ENCODE results near the gene GORAB.

The GORAB gene

GRCh38 chr1:170598618-170599017 is 66.7 kb downstream of the GORAB start:
- no peak for TF ChIP-seq CTCF (IDR thresholded peaks at IDR 0.05; ENCODE audit: borderline replicate concordance, insufficient read depth, low read depth, low read length)
- no peak overlapping the region for H3K4me3 ChIP-seq (ENCODE audit: low read depth, low read length)

DNA sequence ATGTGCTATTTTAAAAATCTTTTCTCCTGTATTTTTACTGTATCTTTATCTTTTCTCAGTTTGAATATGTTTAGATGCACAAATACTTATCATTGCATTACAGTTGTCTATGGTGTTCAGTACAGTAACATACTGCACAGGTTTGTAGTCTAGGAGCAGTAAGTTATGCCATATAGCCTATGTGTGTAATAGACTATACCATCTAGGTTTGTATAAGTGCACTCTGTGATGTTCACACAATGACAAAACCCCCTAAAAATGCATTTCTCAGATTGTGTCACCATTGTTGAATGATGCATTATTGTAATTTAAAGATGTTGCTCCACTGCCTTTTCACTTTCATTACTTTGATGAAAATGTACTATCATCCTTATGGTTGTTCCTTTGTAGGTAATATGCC is 67.1 kb downstream of the GORAB start:
- no peak for TF ChIP-seq CTCF (IDR thresholded peaks at IDR 0.05; ENCODE audit: borderline replicate concordance, insufficient read depth, low read depth, low read length)
- no peak overlapping the region for H3K4me3 ChIP-seq (ENCODE audit: low read depth, low read length)

GRCh38 chr1:170601866-170602265 is 69.9 kb downstream of the GORAB start:
- no peak overlapping the region for H3K4me3 ChIP-seq (ENCODE audit: low read depth, low read length)
- no peak for TF ChIP-seq CTCF (IDR thresholded peaks at IDR 0.05; ENCODE audit: borderline replicate concordance, insufficient read depth, low read depth, low read length)
